Natural killer cell (primary cell): ENCODE measurements around the gene RNF17. TPM values are rescaled to one million over a fixed set of nuclear protein-coding genes. Genes with fewer than 3 reads are reported as not detected.
A peak's percentile ranks its signal among the peaks of the same experiment; 100 is the strongest.

Experiments
- ATAC-seq, 3 donors: fragments of 150-1000 bp in 2 of 3; fragments of 200-7000 bp in 1 of 3; cut with Tn5 transposase; 1 replicate in 1 of 3; 2 replicates in 2 of 3; pipeline ENCODE4 v1.10.0; 2021; ENCODE audit warnings: mild to moderate bottlenecking in 2 of 3, moderate library complexity in 2 of 3
- DNase-seq, 2 donors: peaks; one replicate each; pipeline versions ENCODE4 v3.0.0 to v3.0.0-alpha.2; 2013 to 2021; ENCODE audit warnings: mixed read lengths in 1 of 2
- H3K27ac ChIP-seq: one replicate; pipeline ENCODE4 v1.5.1; 2013; ENCODE audit warnings: mild to moderate bottlenecking, low read length
- H3K27me3 ChIP-seq: one replicate; pipeline ENCODE4 v1.6.1; 2013; ENCODE audit warnings: low read length; ENCODE audit not compliant: control insufficient read depth, insufficient read depth
- H3K36me3 ChIP-seq: one replicate; pipeline ENCODE4 v1.6.1; 2013; ENCODE audit warnings: low read length; ENCODE audit not compliant: control insufficient read depth, insufficient read depth
- H3K4me1 ChIP-seq: one replicate; pipeline ENCODE4 v1.6.1; 2013; ENCODE audit warnings: low read length; ENCODE audit not compliant: control insufficient read depth, insufficient read depth
- H3K4me3 ChIP-seq: one replicate; pipeline ENCODE4 v1.5.1; 2013; ENCODE audit warnings: low read length
- H3K9me3 ChIP-seq: one replicate; pipeline ENCODE4 v1.6.1; 2013; ENCODE audit warnings: low read length; ENCODE audit not compliant: control insufficient read depth, insufficient read depth
- H3K27ac Mint-ChIP-seq, 2 donors: one replicate each; pipeline ENCODE4 v1.8.0; 2022; ENCODE audit warnings: mild to moderate bottlenecking in 2 of 2, mixed read lengths in 2 of 2, moderate library complexity in 1 of 2
- H3K27me3 Mint-ChIP-seq, 2 donors: one replicate each; pipeline ENCODE4 v1.8.0; 2022; ENCODE audit warnings: low read depth in 2 of 2, mixed read lengths in 2 of 2
- H3K36me3 Mint-ChIP-seq: one replicate; pipeline ENCODE4 v1.8.0; 2022; ENCODE audit warnings: mixed read lengths
- H3K4me1 Mint-ChIP-seq, 2 donors: one replicate each; pipeline ENCODE4 v1.8.0; 2022; ENCODE audit warnings: mixed read lengths in 2 of 2
- H3K4me3 Mint-ChIP-seq: one replicate; pipeline ENCODE4 v1.8.0; 2022; ENCODE audit warnings: mild to moderate bottlenecking, moderate library complexity, mixed read lengths
- H3K9me3 Mint-ChIP-seq, 2 donors: one replicate each; pipeline ENCODE4 v1.8.0; 2022; ENCODE audit warnings: mixed read lengths in 2 of 2
- WGBS: methylation state at CpG from one replicate; pipeline ENCODE4 v1.1.7; 2013; ENCODE audit warnings: missing lambda C conversion rate; ENCODE audit not compliant: insufficient coverage; 5-methylcytosine and 5-hydroxymethylcytosine counted together
- intact Hi-C: fragments of 100-400 bp; cut with micrococcal nuclease; formaldehyde crosslinking; loops from one replicate; pipeline ENCODE4 v1.14.2; 2022
- total RNA-seq, 4 donors: library from RNA; stranded (reverse); fragments of 120-200 nt in 1 of 4; gene quantifications; one replicate each; pipeline versions ENCODE4 v1.2.3 to v1.2.4, GENCODE V29; 2013 to 2022
- TF ChIP-seq, protein P1 (sequence below): fragments of 200-600 bp; IDR thresholded peaks from one replicate; pipeline ENCODE4 v1.8.0; 2022; ENCODE audit warnings: antibody characterized with exemption

The RNF17 gene
- total RNA-seq, 3 donors from 2014 or later (not counting 1 experiment from before 2014, with no cell fraction given) = not detected

DNA sequence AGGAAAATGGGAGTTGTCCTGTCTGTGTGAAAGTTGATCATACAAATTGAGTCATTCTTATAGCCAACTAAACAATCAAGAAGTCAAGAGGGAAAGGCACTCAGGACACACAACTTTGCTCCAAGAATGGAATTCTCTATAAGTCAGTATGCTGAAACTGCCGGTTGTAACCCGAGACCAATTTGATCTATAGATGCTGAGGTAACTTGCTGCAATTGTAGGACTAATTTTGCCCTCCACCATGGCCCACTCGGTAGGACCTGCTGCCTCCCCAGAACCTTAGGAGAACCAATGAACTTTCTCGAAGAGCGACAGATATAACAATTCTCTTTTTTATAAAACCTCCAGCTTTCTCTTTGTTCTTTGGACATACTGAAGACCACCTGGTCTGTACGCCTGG is 157.0 kb downstream of the RNF17 start:
- intact Hi-C loops = loop anchor here (5.0 kb wide), 2 partner anchors 381 to 1544 kb away; partner anchors contain the start of gene NUP58
- peak overlapping the region; percentile 96 for H3K4me3 Mint-ChIP-seq
- H3K4me1 Mint-ChIP-seq = peaks cover 17 to 18% of the 10 kb centered on the region in 2 donors
- Histone ChIP-seq H3K27me3 (no peaks in the 10 kb centered on the region), H3K27ac (no peak overlapping the region), H3K4me3 (no peak overlapping the region), H3K36me3 (no peaks in the 10 kb centered on the region), H3K9me3 (no peaks in the 10 kb centered on the region), H3K4me1 (peaks cover 5% of the 10 kb centered on the region)
- no peak for ATAC-seq
- H3K27me3 Mint-ChIP-seq = no peaks in the 10 kb centered on the region
- WGBS = 97% methylated on average over 6 of the region's 6 CpGs
- H3K27ac Mint-ChIP-seq = peak overlapping the region in 1 of 2 donors; percentile 94
- DNase-seq = no peak
- TF ChIP-seq, protein P1, sequence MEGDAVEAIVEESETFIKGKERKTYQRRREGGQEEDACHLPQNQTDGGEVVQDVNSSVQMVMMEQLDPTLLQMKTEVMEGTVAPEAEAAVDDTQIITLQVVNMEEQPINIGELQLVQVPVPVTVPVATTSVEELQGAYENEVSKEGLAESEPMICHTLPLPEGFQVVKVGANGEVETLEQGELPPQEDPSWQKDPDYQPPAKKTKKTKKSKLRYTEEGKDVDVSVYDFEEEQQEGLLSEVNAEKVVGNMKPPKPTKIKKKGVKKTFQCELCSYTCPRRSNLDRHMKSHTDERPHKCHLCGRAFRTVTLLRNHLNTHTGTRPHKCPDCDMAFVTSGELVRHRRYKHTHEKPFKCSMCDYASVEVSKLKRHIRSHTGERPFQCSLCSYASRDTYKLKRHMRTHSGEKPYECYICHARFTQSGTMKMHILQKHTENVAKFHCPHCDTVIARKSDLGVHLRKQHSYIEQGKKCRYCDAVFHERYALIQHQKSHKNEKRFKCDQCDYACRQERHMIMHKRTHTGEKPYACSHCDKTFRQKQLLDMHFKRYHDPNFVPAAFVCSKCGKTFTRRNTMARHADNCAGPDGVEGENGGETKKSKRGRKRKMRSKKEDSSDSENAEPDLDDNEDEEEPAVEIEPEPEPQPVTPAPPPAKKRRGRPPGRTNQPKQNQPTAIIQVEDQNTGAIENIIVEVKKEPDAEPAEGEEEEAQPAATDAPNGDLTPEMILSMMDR = no peak
- H3K9me3 Mint-ChIP-seq = no peaks in the 10 kb centered on the region
- H3K36me3 Mint-ChIP-seq = no peaks in the 10 kb centered on the region

- H3K27me3 ChIP-seq = no peaks in the 10 kb centered on the region
- H3K27me3 Mint-ChIP-seq = no peaks in the 10 kb centered on the region
- 34% methylated on average over 5 of the region's 5 CpGs for WGBS
- H3K4me3 ChIP-seq = peak overlapping the region; percentile 86
- peak overlapping the region; percentile 97 for H3K27ac ChIP-seq
- intact Hi-C loops = loop anchor here (5.0 kb wide), 2 partner anchors 380 to 1545 kb away; partner anchors contain the start of gene NUP58
- no peak for ATAC-seq
- peaks cover 17 to 18% of the 10 kb centered on the region in 2 donors for H3K4me1 Mint-ChIP-seq
- DNase-seq = no peak
- H3K27ac Mint-ChIP-seq = peak overlapping the region; percentile 94
- peak overlapping the region; percentile 96 for H3K4me3 Mint-ChIP-seq
- TF ChIP-seq, protein P1 = no peak
- H3K9me3 Mint-ChIP-seq = no peaks in the 10 kb centered on the region
- no peaks in the 10 kb centered on the region for H3K9me3 ChIP-seq
- H3K36me3 ChIP-seq = no peaks in the 10 kb centered on the region
- peaks cover 5% of the 10 kb centered on the region for H3K4me1 ChIP-seq
- H3K36me3 Mint-ChIP-seq = no peaks in the 10 kb centered on the region
Measured at GRCh38 chr13:24921881-24922280, 157.9 kb downstream of the RNF17 start.

- no peak for DNase-seq
- TF ChIP-seq, protein P1 = no peak
- Mint-ChIP-seq H3K9me3 (no peaks in the 10 kb centered on the region), H3K36me3 (no peaks in the 10 kb centered on the region), H3K27ac (peak overlapping the region; percentile 94), H3K27me3 (peaks cover 0 to under 1% of the 10 kb centered on the region in 2 donors), H3K4me3 (peak overlapping the region; percentile 96), H3K4me1 (peaks cover 17 to 18% of the 10 kb centered on the region in 2 donors)
- no peaks in the 10 kb centered on the region for H3K36me3 ChIP-seq
- H3K9me3 ChIP-seq = no peaks in the 10 kb centered on the region
- peak overlapping the region; percentile 97 for H3K27ac ChIP-seq
- H3K4me1 ChIP-seq = peaks cover 5% of the 10 kb centered on the region
- H3K27me3 ChIP-seq = no peaks in the 10 kb centered on the region
- H3K4me3 ChIP-seq = peak overlapping the region; percentile 86
- peak; percentile 27 to 40 (median 28) for ATAC-seq
- intact Hi-C loops = loop anchor here (5.0 kb wide), 2 partner anchors 380 to 1545 kb away; partner anchors contain the start of gene NUP58
- under 1% methylated on average over 34 of the region's 34 CpGs for WGBS
Measured at GRCh38 chr13:24922387-24922744, 158.4 kb downstream of the RNF17 start.
